Liver (tissue), 3 donors: ENCODE results near the gene PPP2CA.

Experiments
- CTCF ChIP-seq: fragments of 150-350 bp; IDR thresholded peaks from 2 replicates; pipeline ENCODE4 v1.5.1; 2017; ENCODE audit warnings: improper control_type of control experiment, low read depth, low read length; ENCODE audit not compliant: missing input control
- HNF4A ChIP-seq, 2 donors: conservative IDR thresholded peaks; 2 replicates each; pipeline ENCODE4 v1.6.1; 2016; ENCODE audit warnings: antibody characterized with exemption in 2 of 2, mild to moderate bottlenecking in 2 of 2
- HNF4G ChIP-seq: IDR thresholded peaks from 2 replicates; pipeline ENCODE4 v1.6.1; 2016; ENCODE audit warnings: antibody characterized with exemption
- JUND ChIP-seq, 2 donors: IDR thresholded peaks; 2 replicates each; pipeline ENCODE4 v1.6.1; 2016; ENCODE audit warnings: antibody characterized with exemption in 2 of 2
- MAX ChIP-seq: IDR thresholded peaks from 2 replicates; pipeline ENCODE4 v1.6.1; 2016; ENCODE audit warnings: antibody characterized with exemption
- RAD21 ChIP-seq, 2 donors: IDR thresholded peaks; 2 replicates each; pipeline ENCODE4 v1.6.1; 2016; ENCODE audit warnings: antibody characterized with exemption in 2 of 2, mild to moderate bottlenecking in 2 of 2
- REST ChIP-seq: IDR thresholded peaks from 2 replicates; pipeline ENCODE4 v1.6.1; 2016; ENCODE audit warnings: antibody characterized with exemption, mild to moderate bottlenecking
- RXRA ChIP-seq, 2 donors: IDR thresholded peaks; 2 replicates each; pipeline ENCODE4 v1.6.1; 2017 to 2018; ENCODE audit warnings: antibody characterized with exemption in 2 of 2, mild to moderate bottlenecking in 1 of 2
- SP1 ChIP-seq: IDR thresholded peaks from 2 replicates; pipeline ENCODE4 v1.6.1; 2018; ENCODE audit warnings: antibody characterized with exemption, mild to moderate bottlenecking
- YY1 ChIP-seq: IDR thresholded peaks from 2 replicates; pipeline ENCODE4 v1.6.1; 2016; ENCODE audit warnings: antibody characterized with exemption, mild to moderate bottlenecking
- ZBTB33 ChIP-seq: IDR thresholded peaks from 2 replicates; pipeline ENCODE4 v1.6.1; 2016; ENCODE audit warnings: antibody characterized with exemption
- donor health status: healthy.
- donor health status: healthy.

- TF ChIP-seq REST (no peak), CTCF (no peak), RXRA (IDR thresholded peaks at IDR 0.05) (no peak), HNF4G (no peak), HNF4A (conservative IDR thresholded peaks at IDR 0.05) (no peak), RAD21 (IDR thresholded peaks at IDR 0.05) (no peak), SP1 (no peak), MAX (no peak), YY1 (no peak), ZBTB33 (no peak), JUND (IDR thresholded peaks at IDR 0.05) (no peak)
Observed at GRCh38 chr5:134252671-134253070, 26.8 kb upstream of the PPP2CA start.
